ENCODE data around the gene G6PD.
A peak's percentile ranks its signal among the peaks of the same experiment; 100 is the strongest.
"Not testable (repeated sequence)": the region's sequence is repeated elsewhere in the genome, so short reads cannot be mapped to it uniquely, and the experiment has no call there.

The G6PD gene

GRCh38 chrX:154552112-154552806 is 5.6 kb upstream of the G6PD start:
- TF ChIP-seq SPI1 (IDR thresholded peaks at IDR 0.05; ENCODE audit: borderline replicate concordance, low read depth) = 0 out of 2 replicates have a peak, but pooled peaks have one; percentile 15
- H3K4me3 ChIP-seq (replicated peaks; ENCODE audit: insufficient read depth, low read length); H3K27ac ChIP-seq (replicated peaks); H3K27me3 ChIP-seq (ENCODE audit: insufficient read depth, poor library complexity, severe bottlenecking): not testable (repeated sequence)
- peak in 1 of 2 experiments; percentile 31 for DNase-seq (ENCODE audit: low read depth in 1 of 2, low spot score in 1 of 2)

- Histone ChIP-seq H3K27me3 (ENCODE audit: insufficient read depth, poor library complexity, severe bottlenecking) (no peaks in the 10 kb centered on the region), H3K4me3 (replicated peaks; ENCODE audit: insufficient read depth, low read length) (no peak overlapping the region), H3K27ac (replicated peaks) (no peak overlapping the region)
- no peak for DNase-seq (ENCODE audit: low read depth in 1 of 2, low spot score in 1 of 2)
- TF ChIP-seq GABPA (IDR thresholded peaks at IDR 0.05; ENCODE audit: low read depth) = no peak
Observed at GRCh38 chrX:154549766-154550165, 3.1 kb upstream of the G6PD start.

GRCh38 chrX:154548028-154548316 is 1.3 kb upstream of the G6PD start:
- no peaks in the 10 kb centered on the region for H3K27me3 ChIP-seq (ENCODE audit: insufficient read depth, poor library complexity, severe bottlenecking)
- no peak for TF ChIP-seq POLR2AphosphoS5 (IDR thresholded peaks at IDR 0.05; ENCODE audit: low read depth)
- TF ChIP-seq GABPA (IDR thresholded peaks at IDR 0.05; ENCODE audit: low read depth) = no peak
- TF ChIP-seq SPI1 (IDR thresholded peaks at IDR 0.05; ENCODE audit: borderline replicate concordance, low read depth) = no peak
- TF ChIP-seq REST (IDR thresholded peaks at IDR 0.05; ENCODE audit: insufficient replicate concordance, low read depth) = no peak
- no peak for DNase-seq (ENCODE audit: low read depth in 1 of 2, low spot score in 1 of 2)
- H3K27ac ChIP-seq (replicated peaks) = peak overlapping the region; percentile 89
- H3K4me3 ChIP-seq (replicated peaks; ENCODE audit: insufficient read depth, low read length) = peak overlapping the region; percentile 50

- Histone ChIP-seq H3K4me3 (replicated peaks; ENCODE audit: insufficient read depth, low read length) (peak within 1 kb of the TSS; percentile 50), H3K27me3 (ENCODE audit: insufficient read depth, poor library complexity, severe bottlenecking) (no peaks in the 10 kb centered on the region), H3K27ac (replicated peaks) (peak within 1 kb of the TSS; percentile 89)
- TF ChIP-seq GABPA (IDR thresholded peaks at IDR 0.05; ENCODE audit: low read depth) (peak; percentile 84), SPI1 (IDR thresholded peaks at IDR 0.05; ENCODE audit: borderline replicate concordance, low read depth) (no peak)
- peak; percentile 73 to 88 for DNase-seq (ENCODE audit: low read depth in 1 of 2, low spot score in 1 of 2)
Observed at GRCh38 chrX:154547245-154548027, 790 bp upstream of the G6PD start, which contains the start of gene IKBKG. IKBKG (plus strand) TSS chrX:154547620; CDS start chrX:154552003, 4,383 bp downstream.

GRCh38 chrX:154545673-154546274 is 872 bp downstream of the G6PD start:
- DNase-seq (ENCODE audit: low read depth in 1 of 2, low spot score in 1 of 2) = no peak
- TF ChIP-seq SPI1 (IDR thresholded peaks at IDR 0.05; ENCODE audit: borderline replicate concordance, low read depth) (no peak), REST (IDR thresholded peaks at IDR 0.05; ENCODE audit: insufficient replicate concordance, low read depth) (no peak)
- Histone ChIP-seq H3K27me3 (ENCODE audit: insufficient read depth, poor library complexity, severe bottlenecking) (no peaks in the 10 kb centered on the region), H3K4me3 (replicated peaks; ENCODE audit: insufficient read depth, low read length) (peak overlapping the region; percentile 50), H3K27ac (replicated peaks) (peak overlapping the region; percentile 89; the same call in 1 of the 2 replicates)

- Histone ChIP-seq H3K27me3 (ENCODE audit: insufficient read depth, poor library complexity, severe bottlenecking) (no peaks in the 10 kb centered on the region), H3K4me3 (replicated peaks; ENCODE audit: insufficient read depth, low read length) (peak overlapping the region; percentile 13; the same call in 1 of the 2 replicates), H3K27ac (replicated peaks) (peak overlapping the region; percentile 82)
- TF ChIP-seq GABPA (IDR thresholded peaks at IDR 0.05; ENCODE audit: low read depth) = no peak
- peak; percentile 98 for TF ChIP-seq SPI1 (IDR thresholded peaks at IDR 0.05; ENCODE audit: borderline replicate concordance, low read depth)
- peak; percentile 82 for TF ChIP-seq REST (IDR thresholded peaks at IDR 0.05; ENCODE audit: insufficient replicate concordance, low read depth)
- DNase-seq (ENCODE audit: low read depth in 1 of 2, low spot score in 1 of 2) = peak; percentile 84 to 98
Observed at GRCh38 chrX:154542723-154543424, 3.8 kb downstream of the G6PD start.

Measured in HL-60 (cell line).